ENCODE results near the gene SLC7A14. TPM values are rescaled to one million over a fixed set of nuclear protein-coding genes. Genes with fewer than 3 reads are reported as not detected.

Gene SLC7A14
- polyA plus RNA-seq, 2 donors, result not detected

DNA sequence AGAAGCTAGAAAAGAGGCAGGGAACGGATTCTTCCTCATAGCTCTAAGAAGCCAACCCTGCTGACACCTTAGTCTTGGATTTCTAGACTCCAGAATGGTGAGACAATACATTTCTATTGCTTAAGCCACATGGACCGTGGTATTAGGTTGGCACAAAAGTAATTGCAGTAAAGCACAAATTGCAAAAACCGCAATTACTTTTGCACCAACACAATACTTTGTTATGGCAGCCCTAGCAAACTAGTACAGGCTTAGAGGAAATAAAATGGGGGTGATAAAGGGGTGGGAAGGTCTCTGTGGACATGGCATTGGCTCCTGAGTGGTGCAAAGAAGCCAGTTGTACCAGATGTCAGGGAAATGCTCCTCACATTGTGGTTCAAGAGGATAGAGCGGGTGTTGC is 56.0 kb downstream of the SLC7A14 start:
- no peaks in the 10 kb centered on the region for H3K27me3 ChIP-seq (ENCODE audit: control insufficient read depth in 1 of 2, insufficient read depth in 2 of 2, low read length in 2 of 2)
- H3K27ac ChIP-seq (ENCODE audit: low read depth in 2 of 2, low read length in 1 of 2), result no peak overlapping the region
- H3K9me3 ChIP-seq (ENCODE audit: control insufficient read depth in 2 of 2, insufficient read depth in 1 of 2, low read depth in 1 of 2, low read length in 1 of 2), result no peaks in the 10 kb centered on the region
- no peak overlapping the region for H3K4me3 ChIP-seq (ENCODE audit: low read depth in 1 of 2, low read length in 2 of 2)
- no peaks in the 10 kb centered on the region for H3K36me3 ChIP-seq (ENCODE audit: control insufficient read depth in 2 of 2, insufficient read depth in 2 of 2, low read length in 1 of 2)
- H3K4me1 ChIP-seq (ENCODE audit: control insufficient read depth in 2 of 2, insufficient read depth in 2 of 2, low read length in 1 of 2), result no peaks in the 10 kb centered on the region
- 89 to 90% methylated on average over 4 of the region's 4 CpGs for WGBS, 2 donors

DNA sequence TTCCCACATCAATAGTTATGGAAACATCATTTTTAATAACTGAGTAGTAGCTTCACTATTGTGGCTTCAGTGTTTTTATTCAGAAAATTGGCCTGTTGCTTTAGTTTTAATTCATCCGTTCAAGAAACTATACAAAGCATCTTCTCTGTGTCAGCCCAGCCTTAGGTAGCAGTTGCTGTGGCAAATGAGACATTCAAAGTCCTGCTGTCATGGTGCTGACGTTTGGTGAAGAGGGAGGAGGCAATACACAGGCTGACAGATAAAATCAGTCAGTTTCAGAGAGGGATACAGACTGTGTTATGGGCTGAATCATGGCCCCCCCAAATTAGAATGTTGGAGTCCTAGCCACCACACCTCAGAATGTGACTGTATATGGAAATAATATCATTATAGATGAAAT is 56.5 kb downstream of the SLC7A14 start:
- Histone ChIP-seq H3K27ac (ENCODE audit: low read depth in 2 of 2, low read length in 1 of 2) (no peak overlapping the region), H3K4me1 (ENCODE audit: control insufficient read depth in 2 of 2, insufficient read depth in 2 of 2, low read length in 1 of 2) (no peaks in the 10 kb centered on the region), H3K4me3 (ENCODE audit: low read depth in 1 of 2, low read length in 2 of 2) (no peak overlapping the region), H3K36me3 (ENCODE audit: control insufficient read depth in 2 of 2, insufficient read depth in 2 of 2, low read length in 1 of 2) (no peaks in the 10 kb centered on the region), H3K9me3 (ENCODE audit: control insufficient read depth in 2 of 2, insufficient read depth in 1 of 2, low read depth in 1 of 2, low read length in 1 of 2) (no peaks in the 10 kb centered on the region), H3K27me3 (ENCODE audit: control insufficient read depth in 1 of 2, insufficient read depth in 2 of 2, low read length in 2 of 2) (no peaks in the 10 kb centered on the region)
- WGBS, 2 donors, result 56 to 58% methylated on average over 2 of the region's 2 CpGs

DNA sequence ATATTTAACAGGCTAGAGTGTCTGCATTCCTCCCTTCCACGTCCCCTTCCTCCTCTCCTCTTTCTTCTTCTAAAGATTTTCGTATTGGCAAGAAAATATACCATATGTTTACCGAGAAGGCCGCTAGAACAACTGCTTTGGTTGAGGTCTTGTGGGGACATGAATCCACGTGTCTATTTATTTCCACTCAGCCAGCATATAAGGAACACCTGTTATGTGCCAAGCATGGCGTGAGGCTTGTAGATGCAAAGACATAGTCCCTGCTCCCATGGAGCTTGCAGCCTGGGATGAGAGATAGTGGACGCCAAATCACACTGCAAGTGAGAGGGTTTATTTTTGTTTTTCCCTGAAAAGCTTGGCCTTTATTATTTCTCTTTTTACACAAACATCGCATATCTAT is 57.1 kb downstream of the SLC7A14 start:
- H3K27ac ChIP-seq (ENCODE audit: low read depth in 2 of 2, low read length in 1 of 2), result no peak overlapping the region
- H3K9me3 ChIP-seq (ENCODE audit: control insufficient read depth in 2 of 2, insufficient read depth in 1 of 2, low read depth in 1 of 2, low read length in 1 of 2), result no peaks in the 10 kb centered on the region
- 41 to 53% methylated on average over 8 of the region's 8 CpGs for WGBS, 2 donors
- H3K27me3 ChIP-seq (ENCODE audit: control insufficient read depth in 1 of 2, insufficient read depth in 2 of 2, low read length in 2 of 2), result no peaks in the 10 kb centered on the region
- H3K4me1 ChIP-seq (ENCODE audit: control insufficient read depth in 2 of 2, insufficient read depth in 2 of 2, low read length in 1 of 2), result no peaks in the 10 kb centered on the region
- H3K36me3 ChIP-seq (ENCODE audit: control insufficient read depth in 2 of 2, insufficient read depth in 2 of 2, low read length in 1 of 2), result no peaks in the 10 kb centered on the region
- no peak overlapping the region for H3K4me3 ChIP-seq (ENCODE audit: low read depth in 1 of 2, low read length in 2 of 2)

DNA sequence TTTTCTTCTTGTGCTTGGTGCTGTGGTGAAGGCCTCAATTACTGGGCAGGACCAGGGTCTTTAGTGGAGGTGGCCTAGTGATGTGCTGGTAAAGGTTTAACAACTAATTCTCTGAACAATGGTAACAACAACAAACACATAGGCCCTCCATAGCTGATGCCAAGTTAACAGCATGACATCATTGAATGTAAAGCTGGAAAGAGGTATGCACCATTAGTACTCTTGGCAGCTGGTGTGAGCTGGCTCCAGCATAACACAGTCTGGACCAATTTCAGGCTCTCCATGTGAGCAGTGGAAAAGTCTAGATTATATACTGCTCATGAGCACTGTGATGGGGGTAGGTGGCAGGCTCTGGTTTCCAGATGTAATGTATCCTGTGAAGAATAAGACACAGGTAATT is 61.8 kb downstream of the SLC7A14 start:
- H3K27me3 ChIP-seq (ENCODE audit: control insufficient read depth in 1 of 2, insufficient read depth in 2 of 2, low read length in 2 of 2), result no peaks in the 10 kb centered on the region

DNA sequence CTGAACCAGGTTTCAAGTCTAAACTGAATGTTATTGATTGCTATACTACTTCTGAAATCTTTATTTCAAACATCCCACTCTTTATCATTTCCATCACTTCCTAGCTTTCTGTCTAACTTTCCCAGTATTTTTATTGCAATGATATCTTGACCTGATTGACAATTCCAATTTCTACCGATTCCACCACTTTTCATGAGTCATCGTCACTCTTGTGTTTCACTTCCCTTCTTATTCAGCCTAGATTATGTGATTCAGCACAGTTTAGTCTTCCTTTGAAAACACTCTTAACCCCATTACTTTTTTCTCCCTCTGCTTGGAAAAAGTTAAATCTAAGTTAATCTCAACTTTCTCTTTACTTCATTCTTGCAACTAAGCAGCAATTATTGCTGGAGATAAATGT is 62.6 kb downstream of the SLC7A14 start:
- Histone ChIP-seq H3K4me3 (ENCODE audit: low read depth in 1 of 2, low read length in 2 of 2) (no peak overlapping the region), H3K36me3 (ENCODE audit: control insufficient read depth in 2 of 2, insufficient read depth in 2 of 2, low read length in 1 of 2) (no peaks in the 10 kb centered on the region), H3K4me1 (ENCODE audit: control insufficient read depth in 2 of 2, insufficient read depth in 2 of 2, low read length in 1 of 2) (no peaks in the 10 kb centered on the region), H3K27me3 (ENCODE audit: control insufficient read depth in 1 of 2, insufficient read depth in 2 of 2, low read length in 2 of 2) (no peaks in the 10 kb centered on the region), H3K27ac (ENCODE audit: low read depth in 2 of 2, low read length in 1 of 2) (no peak overlapping the region), H3K9me3 (ENCODE audit: control insufficient read depth in 2 of 2, insufficient read depth in 1 of 2, low read depth in 1 of 2, low read length in 1 of 2) (no peaks in the 10 kb centered on the region)
- whole genome bisulfite sequencing, 2 donors, result 46 to 49% methylated on average over 2 of the region's 2 CpGs

More for the DNA sequence above, 61.8 kb downstream of the SLC7A14 start:
- H3K27ac ChIP-seq (ENCODE audit: low read depth in 2 of 2, low read length in 1 of 2), result no peak overlapping the region
- H3K36me3 ChIP-seq (ENCODE audit: control insufficient read depth in 2 of 2, insufficient read depth in 2 of 2, low read length in 1 of 2), result no peaks in the 10 kb centered on the region
- no peaks in the 10 kb centered on the region for H3K9me3 ChIP-seq (ENCODE audit: control insufficient read depth in 2 of 2, insufficient read depth in 1 of 2, low read depth in 1 of 2, low read length in 1 of 2)
- no peak overlapping the region for H3K4me3 ChIP-seq (ENCODE audit: low read depth in 1 of 2, low read length in 2 of 2)
- H3K4me1 ChIP-seq (ENCODE audit: control insufficient read depth in 2 of 2, insufficient read depth in 2 of 2, low read length in 1 of 2), result no peaks in the 10 kb centered on the region

DNA sequence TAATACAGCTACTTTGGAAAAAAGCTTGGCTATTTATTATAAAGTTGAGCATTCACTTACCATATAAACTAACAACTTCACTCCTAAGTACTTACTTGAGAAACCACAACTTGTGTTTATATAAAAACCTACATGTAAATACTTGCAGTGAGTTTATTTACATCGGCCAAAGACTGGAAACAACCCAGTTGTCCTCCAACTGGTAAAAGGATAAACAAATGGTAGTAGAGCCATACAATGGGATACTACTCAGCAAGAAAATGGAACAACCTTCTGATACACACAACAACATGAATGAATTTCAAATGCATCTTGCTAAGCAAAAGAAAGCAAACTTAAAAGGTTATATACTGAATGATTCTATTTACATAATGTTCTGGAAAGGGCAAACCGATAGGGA is 63.7 kb downstream of the SLC7A14 start:
- WGBS, 2 donors, result 41 to 50% methylated on average over 2 of the region's 2 CpGs
- no peaks in the 10 kb centered on the region for H3K4me1 ChIP-seq (ENCODE audit: control insufficient read depth in 2 of 2, insufficient read depth in 2 of 2, low read length in 1 of 2)
- H3K27ac ChIP-seq (ENCODE audit: low read depth in 2 of 2, low read length in 1 of 2), result no peak overlapping the region
- no peak overlapping the region for H3K4me3 ChIP-seq (ENCODE audit: low read depth in 1 of 2, low read length in 2 of 2)
- H3K27me3 ChIP-seq (ENCODE audit: control insufficient read depth in 1 of 2, insufficient read depth in 2 of 2, low read length in 2 of 2), result no peaks in the 10 kb centered on the region
- H3K9me3 ChIP-seq (ENCODE audit: control insufficient read depth in 2 of 2, insufficient read depth in 1 of 2, low read depth in 1 of 2, low read length in 1 of 2), result no peaks in the 10 kb centered on the region
- no peaks in the 10 kb centered on the region for H3K36me3 ChIP-seq (ENCODE audit: control insufficient read depth in 2 of 2, insufficient read depth in 2 of 2, low read length in 1 of 2)

DNA sequence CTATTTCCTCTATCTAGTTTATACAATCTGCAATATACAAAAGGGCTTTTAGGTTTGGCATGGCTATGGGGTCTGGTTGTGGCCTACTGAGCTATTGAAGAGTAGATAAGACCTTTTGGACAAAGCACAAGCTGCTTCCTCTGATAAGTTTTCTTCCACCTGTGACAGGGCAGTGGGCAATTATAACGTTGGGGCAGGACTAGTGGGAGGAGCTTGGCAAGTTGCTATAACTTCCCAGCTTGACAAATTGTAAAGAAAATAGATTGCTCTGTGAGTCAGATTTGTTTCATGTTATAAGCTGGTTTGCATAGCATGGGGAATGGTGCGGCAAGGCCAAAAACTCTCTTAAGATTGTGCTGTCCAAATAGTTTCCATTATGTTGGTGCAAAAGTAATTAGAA is 64.9 kb downstream of the SLC7A14 start:
- no peaks in the 10 kb centered on the region for H3K36me3 ChIP-seq (ENCODE audit: control insufficient read depth in 2 of 2, insufficient read depth in 2 of 2, low read length in 1 of 2)
- no peaks in the 10 kb centered on the region for H3K9me3 ChIP-seq (ENCODE audit: control insufficient read depth in 2 of 2, insufficient read depth in 1 of 2, low read depth in 1 of 2, low read length in 1 of 2)
- H3K4me3 ChIP-seq (ENCODE audit: low read depth in 1 of 2, low read length in 2 of 2), result no peak overlapping the region
- H3K4me1 ChIP-seq (ENCODE audit: control insufficient read depth in 2 of 2, insufficient read depth in 2 of 2, low read length in 1 of 2), result no peaks in the 10 kb centered on the region
- WGBS, 2 donors, result 35 to 38% methylated on average over 2 of the region's 2 CpGs
- no peaks in the 10 kb centered on the region for H3K27me3 ChIP-seq (ENCODE audit: control insufficient read depth in 1 of 2, insufficient read depth in 2 of 2, low read length in 2 of 2)
- H3K27ac ChIP-seq (ENCODE audit: low read depth in 2 of 2, low read length in 1 of 2), result no peak overlapping the region

DNA sequence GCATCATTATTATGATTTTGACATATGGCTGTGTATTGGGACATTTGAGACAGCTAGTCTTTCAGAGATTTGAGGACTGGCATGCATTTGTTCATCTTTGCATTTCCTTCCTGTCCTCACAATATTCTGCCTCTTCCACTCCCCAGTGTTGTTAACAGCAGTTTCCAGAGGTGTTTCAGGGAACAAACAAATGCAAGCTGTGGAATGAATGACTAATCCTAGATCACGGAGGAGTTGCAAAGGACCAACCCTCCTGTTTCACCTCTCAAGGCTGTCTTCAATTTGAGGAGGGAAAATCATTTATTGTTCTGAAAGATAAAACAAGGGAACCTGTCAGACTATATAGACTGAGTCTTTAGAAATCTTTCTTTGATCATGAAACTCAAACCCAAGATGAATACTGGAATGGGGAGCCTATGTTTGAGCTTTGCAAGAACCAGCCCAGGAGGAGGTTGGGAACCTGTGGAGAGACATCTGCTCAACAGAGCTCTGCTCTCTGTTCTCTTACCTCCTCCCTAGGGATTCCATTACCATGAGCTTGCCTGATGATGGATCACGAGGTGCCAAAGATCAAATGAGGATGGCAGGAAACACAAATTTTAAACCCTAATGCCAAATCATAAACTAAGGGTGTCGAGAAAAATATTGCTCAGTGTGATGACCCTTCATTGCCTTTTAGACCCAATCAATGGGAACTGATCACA is 68.5 kb downstream of the SLC7A14 start:
- H3K9me3 ChIP-seq (ENCODE audit: control insufficient read depth in 2 of 2, insufficient read depth in 1 of 2, low read depth in 1 of 2, low read length in 1 of 2), result no peaks in the 10 kb centered on the region
- no peak overlapping the region for H3K27ac ChIP-seq (ENCODE audit: low read depth in 2 of 2, low read length in 1 of 2)
- H3K4me3 ChIP-seq (ENCODE audit: low read depth in 1 of 2, low read length in 2 of 2), result no peak overlapping the region
- no peaks in the 10 kb centered on the region for H3K36me3 ChIP-seq (ENCODE audit: control insufficient read depth in 2 of 2, insufficient read depth in 2 of 2, low read length in 1 of 2)
- 60 to 63% methylated on average over 3 of the region's 3 CpGs for WGBS, 2 donors
- no peaks in the 10 kb centered on the region for H3K27me3 ChIP-seq (ENCODE audit: control insufficient read depth in 1 of 2, insufficient read depth in 2 of 2, low read length in 2 of 2)
- H3K4me1 ChIP-seq (ENCODE audit: control insufficient read depth in 2 of 2, insufficient read depth in 2 of 2, low read length in 1 of 2), result no peaks in the 10 kb centered on the region

DNA sequence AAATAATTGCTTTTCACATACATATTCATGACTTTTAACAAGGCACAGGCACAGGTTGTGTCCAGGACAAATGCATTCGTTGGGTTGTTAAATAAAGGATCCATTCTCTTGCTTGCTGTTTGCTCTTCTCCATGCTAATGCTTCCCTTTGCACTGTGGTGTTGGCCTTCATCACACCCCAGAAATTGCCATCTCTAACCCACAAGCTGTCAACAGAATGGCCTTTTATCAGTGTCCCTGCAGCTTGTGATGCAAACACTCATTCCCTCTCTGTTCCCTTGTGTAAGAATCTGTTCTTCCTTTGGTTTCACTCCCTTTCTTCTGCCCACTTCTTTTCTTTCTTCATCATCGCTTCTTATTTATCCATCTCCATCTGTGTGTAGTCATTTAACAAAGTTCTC is 72.2 kb downstream of the SLC7A14 start:
- H3K4me3 ChIP-seq (ENCODE audit: low read depth in 1 of 2, low read length in 2 of 2), result no peak overlapping the region
- H3K36me3 ChIP-seq (ENCODE audit: control insufficient read depth in 2 of 2, insufficient read depth in 2 of 2, low read length in 1 of 2), result no peaks in the 10 kb centered on the region
- no peaks in the 10 kb centered on the region for H3K4me1 ChIP-seq (ENCODE audit: control insufficient read depth in 2 of 2, insufficient read depth in 2 of 2, low read length in 1 of 2)
- WGBS, 2 donors, result 74 to 75% methylated on average over 2 of the region's 2 CpGs
- H3K9me3 ChIP-seq (ENCODE audit: control insufficient read depth in 2 of 2, insufficient read depth in 1 of 2, low read depth in 1 of 2, low read length in 1 of 2), result no peaks in the 10 kb centered on the region
- no peaks in the 10 kb centered on the region for H3K27me3 ChIP-seq (ENCODE audit: control insufficient read depth in 1 of 2, insufficient read depth in 2 of 2, low read length in 2 of 2)
- no peak overlapping the region for H3K27ac ChIP-seq (ENCODE audit: low read depth in 2 of 2, low read length in 1 of 2)

DNA sequence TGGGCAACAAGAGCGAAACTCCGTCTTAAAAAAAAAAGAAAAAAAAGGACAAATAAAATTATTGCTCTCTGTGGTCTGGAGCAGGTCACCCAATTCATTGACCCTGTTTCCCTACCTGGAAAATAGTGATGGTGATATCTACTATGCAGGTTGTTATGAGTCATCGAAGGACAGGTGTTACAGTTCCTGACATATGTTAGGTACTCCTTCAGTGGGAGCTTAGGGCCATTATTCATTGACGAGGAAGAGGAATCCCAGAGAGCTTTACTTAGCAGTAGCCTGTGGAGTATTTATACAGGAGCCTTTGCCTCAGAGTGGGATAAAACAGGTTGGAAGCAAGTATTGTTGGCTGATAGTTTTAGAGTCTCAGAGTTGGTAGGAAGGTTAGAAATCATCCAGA is 74.5 kb downstream of the SLC7A14 start:
- Histone ChIP-seq H3K9me3 (ENCODE audit: control insufficient read depth in 2 of 2, insufficient read depth in 1 of 2, low read depth in 1 of 2, low read length in 1 of 2) (no peaks in the 10 kb centered on the region), H3K27ac (ENCODE audit: low read depth in 2 of 2, low read length in 1 of 2) (no peak overlapping the region), H3K27me3 (ENCODE audit: control insufficient read depth in 1 of 2, insufficient read depth in 2 of 2, low read length in 2 of 2) (no peaks in the 10 kb centered on the region), H3K4me1 (ENCODE audit: control insufficient read depth in 2 of 2, insufficient read depth in 2 of 2, low read length in 1 of 2) (no peaks in the 10 kb centered on the region), H3K4me3 (ENCODE audit: low read depth in 1 of 2, low read length in 2 of 2) (no peak overlapping the region), H3K36me3 (ENCODE audit: control insufficient read depth in 2 of 2, insufficient read depth in 2 of 2, low read length in 1 of 2) (no peaks in the 10 kb centered on the region)
- WGBS, 2 donors, result 79 to 81% methylated on average over 4 of the region's 4 CpGs
